GM10266 (cell line): ENCODE results near the gene DTNB.

Experiments used
- DNase-seq: peaks from one replicate; pipeline ENCODE4 v3.0.0; 2012; ENCODE audit errors: extremely low spot score
- CTCF ChIP-seq: IDR thresholded peaks from 2 replicates; pipeline ENCODE4 v1.5.1; 2012; ENCODE audit warnings: mild to moderate bottlenecking, low read depth; ENCODE audit not compliant: control insufficient read depth, insufficient read depth; ENCODE audit errors: missing control alignments

DTNB gene

GRCh38 chr2:25388491-25388890, 284.9 kb downstream of the DTNB start:
- DNase-seq = no peak
- TF ChIP-seq CTCF = no peak

- no peak for DNase-seq
- TF ChIP-seq CTCF = no peak
Observed at GRCh38 chr2:25387876-25388449, 285.4 kb downstream of the DTNB start.

- TF ChIP-seq CTCF = no peak
- no peak for DNase-seq
Observed at GRCh38 chr2:25386971-25387875, 286.2 kb downstream of the DTNB start.

GRCh38 chr2:25385910-25386309, 287.5 kb downstream of the DTNB start:
- TF ChIP-seq CTCF = no peak
- no peak for DNase-seq

GRCh38 chr2:25383806-25384205, 289.6 kb downstream of the DTNB start:
- no peak for TF ChIP-seq CTCF

GRCh38 chr2:25381502-25381901, 291.9 kb downstream of the DTNB start:
- TF ChIP-seq CTCF = no peak
- no peak for DNase-seq

More at GRCh38 chr2:25383806-25384205, 289.6 kb downstream of the DTNB start:
- no peak for DNase-seq
